Measurements from ENCODE around the gene ACAT1.

The ACAT1 gene

GRCh38 chr11:108193725-108194124, 72.4 kb downstream of the ACAT1 start:
- Mint-ChIP-seq H3K36me3 (ENCODE audit: low read depth) (peaks cover 90% of the 10 kb centered on the region), H3K4me3 (no peak overlapping the region), H3K4me1 (ENCODE audit: low read depth) (peaks cover 41% of the 10 kb centered on the region), H3K27me3 (no peaks in the 10 kb centered on the region), H3K9me3 (no peaks in the 10 kb centered on the region), H3K27ac (no peak overlapping the region)
- DNase-seq = no peak

DNA sequence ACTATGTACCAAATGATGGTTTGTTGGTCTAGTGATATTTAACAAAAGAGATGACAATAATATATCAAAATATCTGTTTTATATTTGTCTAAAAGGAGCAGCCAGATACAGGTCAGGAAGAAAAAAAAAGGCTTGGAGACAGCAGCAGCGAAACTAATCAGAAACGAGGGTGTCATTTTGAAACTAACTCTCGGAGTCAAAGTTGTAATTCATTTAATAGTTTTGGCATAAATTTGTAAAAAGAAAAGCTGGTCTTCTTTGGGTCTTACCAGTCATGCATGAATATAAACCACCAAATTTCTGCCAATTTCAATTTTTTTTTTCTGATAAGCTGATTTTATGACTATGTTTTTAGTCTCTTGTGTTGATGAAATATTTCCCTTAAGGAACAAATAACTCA, 75.5 kb downstream of the ACAT1 start:
- H3K9me3 Mint-ChIP-seq = no peaks in the 10 kb centered on the region
- H3K27me3 Mint-ChIP-seq = no peaks in the 10 kb centered on the region
- peaks cover 96% of the 10 kb centered on the region for H3K36me3 Mint-ChIP-seq (ENCODE audit: low read depth)
- peaks cover 66% of the 10 kb centered on the region for H3K4me1 Mint-ChIP-seq (ENCODE audit: low read depth)
- H3K27ac Mint-ChIP-seq = peak overlapping the region; percentile 87
- DNase-seq = no peak
- peak overlapping the region; percentile 27 for H3K4me3 Mint-ChIP-seq
